ENCODE results near the gene ZNF436. TPM values are rescaled to one million over a fixed set of nuclear protein-coding genes. Genes with fewer than 3 reads are reported as not detected.

ZNF436 gene
- total and polyA plus RNA-seq, 9 of the 15 experiments (the other 6 are each of a cell fraction or from before 2014, with no cell fraction given), result 2.1 to 11.3 (median 6.8) TPM

GRCh38 chr1:23344111-23344986 lies 25.3 kb downstream of the ZNF436 start, which contains the start of gene HNRNPR (continued):
- TF ChIP-seq ZNF449 (CRISPR knock-in tag; IDR thresholded peaks at IDR 0.05) (no peak), RBM15 (IDR thresholded peaks at IDR 0.05; ENCODE audit: insufficient read depth, low read length) (no peak), PATZ1 (CRISPR knock-in tag; IDR thresholded peaks at IDR 0.05; ENCODE audit: borderline replicate concordance) (no peak), MAFK (IDR thresholded peaks at IDR 0.05; ENCODE audit: low read length) (peak; percentile 3; the same call in 1 of the 2 replicates), USF2 (CRISPR knock-in tag; IDR thresholded peaks at IDR 0.05) (no peak), TRIM24 (IDR thresholded peaks at IDR 0.05) (peak in 1 of 2 experiments; percentile 18; a peak in 1 of 4 replicates), CLOCK (CRISPR knock-in tag; IDR thresholded peaks at IDR 0.05; ENCODE audit: borderline replicate concordance) (no peak), TFE3 (CRISPR knock-in tag; IDR thresholded peaks at IDR 0.05) (no peak; the same call in 1 of the 2 replicates), BRD9 (IDR thresholded peaks at IDR 0.05; ENCODE audit: low read depth, partially characterized antibody) (peak; percentile 90), HDGF (IDR thresholded peaks at IDR 0.05) (no peak), ZNF143 (CRISPR knock-in tag; IDR thresholded peaks at IDR 0.05) (no peak), PHF8 (IDR thresholded peaks at IDR 0.05; ENCODE audit: borderline replicate concordance, low read length) (peak; percentile 76; the same call in 1 of the 2 replicates), CBX1 (IDR thresholded peaks at IDR 0.05; ENCODE audit: low read depth) (peak; percentile 76), JUNB (CRISPR knock-in tag; conservative IDR thresholded peaks at IDR 0.05) (no peak), GABPB1 (CRISPR knock-in tag; IDR thresholded peaks at IDR 0.05) (peak; percentile 81; the same call in 1 of the 2 replicates), MBD1 (CRISPR knock-in tag; IDR thresholded peaks at IDR 0.05) (no peak; the same call in 1 of the 2 replicates)
